HepG2 (cell line): Measurements from ENCODE around the gene CNTNAP1. TPM values are rescaled to one million over a fixed set of nuclear protein-coding genes. Genes with fewer than 3 reads are reported as not detected.

Experiments used
- GABPA ChIP-seq, 2 experiments: IDR thresholded peaks; 2 replicates each; pipeline ENCODE4 v1.6.1; 2011 to 2016; ENCODE audit warnings: low read depth in 2 of 2, low read length in 1 of 2, missing biosample characterization in 1 of 2, missing genetic modification characterization in 1 of 2
- GATAD2A ChIP-seq: IDR thresholded peaks from 2 replicates; pipeline ENCODE4 v1.6.1; 2016
- KLF13 ChIP-seq: sonication (generic); formaldehyde crosslinking; IDR thresholded peaks from 2 replicates; pipeline ENCODE4 v1.4.0; 2020; ENCODE audit warnings: mild to moderate bottlenecking, missing genetic modification reagents
- LCORL ChIP-seq, 2 experiments: fragments of 450-650 bp in 1 of 2; sonication (generic) in 1 of 2; formaldehyde crosslinking in 1 of 2; IDR thresholded peaks; 2 replicates each; pipeline versions ENCODE4 v1.5.0 to v1.6.1; 2017 to 2020; ENCODE audit warnings: antibody characterized with exemption in 1 of 2, missing genetic modification reagents in 1 of 2
- MED1 ChIP-seq: sonication (generic); formaldehyde crosslinking; IDR thresholded peaks from 2 replicates; pipeline ENCODE4 v1.4.0; 2020; ENCODE audit warnings: missing genetic modification reagents
- NBN ChIP-seq: fragments of 450-650 bp; conservative IDR thresholded peaks from 2 replicates; pipeline ENCODE4 v1.6.1; 2017
- ZEB1 ChIP-seq: IDR thresholded peaks from 2 replicates; pipeline ENCODE4 v1.6.1; 2012; ENCODE audit warnings: mild to moderate bottlenecking, low read depth, inconsistent platforms; ENCODE audit not compliant: insufficient replicate concordance
- ZNF256 ChIP-seq: sonication (generic); formaldehyde crosslinking; conservative IDR thresholded peaks from 2 replicates; pipeline ENCODE4 v1.4.0; 2020; ENCODE audit warnings: missing genetic modification reagents
- ZNF337 ChIP-seq: sonication (generic); formaldehyde crosslinking; IDR thresholded peaks from 2 replicates; pipeline ENCODE4 v1.5.1; 2020; ENCODE audit warnings: missing genetic modification reagents, low read depth, mild to moderate bottlenecking, borderline replicate concordance
- ZNF446 ChIP-seq: sonication (generic); formaldehyde crosslinking; IDR thresholded peaks from 2 replicates; pipeline ENCODE4 v1.5.0; 2020; ENCODE audit warnings: mild to moderate bottlenecking, missing genetic modification reagents
- ZNF703 ChIP-seq: sonication (generic); formaldehyde crosslinking; IDR thresholded peaks from 2 replicates; pipeline ENCODE4 v1.5.1; 2020; ENCODE audit warnings: missing genetic modification reagents, mild to moderate bottlenecking, moderate library complexity, borderline replicate concordance
- ZNF749 ChIP-seq: sonication (generic); formaldehyde crosslinking; IDR thresholded peaks from 2 replicates; pipeline ENCODE4 v1.8.0; 2022; ENCODE audit warnings: mild to moderate bottlenecking, missing genetic modification reagents, moderate library complexity, borderline replicate concordance
- ZSCAN12 ChIP-seq: sonication (generic); formaldehyde crosslinking; IDR thresholded peaks from 2 replicates; pipeline ENCODE4 v1.9.0; 2021; ENCODE audit warnings: mild to moderate bottlenecking, missing genetic modification reagents
- polyA plus RNA-seq, 8 experiments: library from polyadenylated mRNA; depleted of rRNA in 3 of 8; stranded (reverse) in 7 of 8; unstranded in 1 of 8; fragments of >200 nt; fragmentation: Illumina TruSeq in 4 of 8; extraction: Trizol in 4 of 8; gene quantifications; 2 replicates each; pipeline versions ENCODE4 v1.2.1 to v1.2.3, GENCODE V29; 2011 to 2016; ENCODE audit warnings: low read depth in 4 of 8, missing spikeins in 1 of 8, mixed read lengths in 1 of 8; ENCODE audit not compliant: insufficient read depth in 1 of 8
- total RNA-seq, 5 experiments: library from RNA; depleted of rRNA; stranded (reverse); fragments of >200 nt; fragmentation: Illumina TruSeq; extraction: Trizol; gene quantifications; 2 replicates each; pipeline ENCODE4 v1.2.3, GENCODE V29; 2016; ENCODE audit warnings: low read depth in 1 of 5
- TF ChIP-seq, protein P1 (sequence below): sonication (generic); formaldehyde crosslinking; conservative IDR thresholded peaks from 2 replicates; pipeline ENCODE4 v1.8.1; 2023; ENCODE audit warnings: missing genetic modification reagents
- TF ChIP-seq, protein P2 (sequence below): sonication (generic); formaldehyde crosslinking; IDR thresholded peaks from 2 replicates; pipeline ENCODE4 v1.8.0; 2022; ENCODE audit warnings: missing genetic modification reagents, low read depth, mild to moderate bottlenecking, borderline replicate concordance
- TF ChIP-seq, protein P3 (sequence below): IDR thresholded peaks from 2 replicates; pipeline ENCODE4 v1.6.1; 2016; ENCODE audit warnings: missing compliant biosample characterization, missing genetic modification reagents, borderline replicate concordance
- TF ChIP-seq, protein P4 (sequence below): sonication (generic); formaldehyde crosslinking; IDR thresholded peaks from 2 replicates; pipeline ENCODE4 v1.5.1; 2020; ENCODE audit warnings: mild to moderate bottlenecking, missing genetic modification reagents, borderline replicate concordance
- TF ChIP-seq, protein P5 (sequence below): sonication (generic); formaldehyde crosslinking; IDR thresholded peaks from 2 replicates; pipeline ENCODE4 v1.4.0; 2020; ENCODE audit warnings: mild to moderate bottlenecking, missing genetic modification reagents

CNTNAP1 gene
- total and polyA plus RNA-seq, 2 of the 13 experiments (the other 11 are each of a cell fraction or from before 2014, with no cell fraction given) = 4.5 to 7.7 TPM

DNA sequence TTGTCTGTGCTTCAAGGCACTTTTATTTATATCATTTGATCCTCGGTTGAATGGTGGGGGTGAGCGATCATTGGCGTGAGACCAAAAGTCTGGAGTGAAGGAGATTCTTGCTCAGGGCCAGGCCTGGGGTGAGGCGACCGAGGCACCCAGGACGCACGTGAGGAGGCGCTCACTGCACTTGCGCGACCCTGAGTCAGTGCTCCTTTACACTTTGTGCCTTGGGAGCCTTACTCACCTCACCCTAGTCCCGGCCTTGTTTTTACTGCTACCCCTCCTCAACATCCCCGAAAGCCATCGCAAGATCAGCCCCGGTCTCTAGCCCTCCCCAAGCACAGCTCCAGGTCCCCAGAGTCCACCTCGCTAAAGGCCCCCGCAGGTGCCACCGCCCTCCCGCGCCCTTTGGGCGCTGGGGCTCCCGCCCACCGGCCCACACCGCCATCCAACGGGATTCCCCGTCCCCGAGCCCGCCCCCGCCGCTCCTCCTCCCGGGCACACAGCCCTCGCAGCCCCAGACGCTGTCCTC lies 62.0 kb downstream of the CNTNAP1 start (continued):
- TF ChIP-seq, protein P1, sequence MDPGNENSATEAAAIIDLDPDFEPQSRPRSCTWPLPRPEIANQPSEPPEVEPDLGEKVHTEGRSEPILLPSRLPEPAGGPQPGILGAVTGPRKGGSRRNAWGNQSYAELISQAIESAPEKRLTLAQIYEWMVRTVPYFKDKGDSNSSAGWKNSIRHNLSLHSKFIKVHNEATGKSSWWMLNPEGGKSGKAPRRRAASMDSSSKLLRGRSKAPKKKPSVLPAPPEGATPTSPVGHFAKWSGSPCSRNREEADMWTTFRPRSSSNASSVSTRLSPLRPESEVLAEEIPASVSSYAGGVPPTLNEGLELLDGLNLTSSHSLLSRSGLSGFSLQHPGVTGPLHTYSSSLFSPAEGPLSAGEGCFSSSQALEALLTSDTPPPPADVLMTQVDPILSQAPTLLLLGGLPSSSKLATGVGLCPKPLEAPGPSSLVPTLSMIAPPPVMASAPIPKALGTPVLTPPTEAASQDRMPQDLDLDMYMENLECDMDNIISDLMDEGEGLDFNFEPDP (CRISPR knock-in tag) = peak; percentile 99
- TF ChIP-seq LCORL (IDR thresholded peaks at IDR 0.05) (no peak), LCORL (CRISPR knock-in tag; IDR thresholded peaks at IDR 0.05) (peak; percentile 78), ZEB1 (peak; percentile 14), ZNF446 (CRISPR knock-in tag) (peak; percentile 72; the same call in 1 of the 2 replicates), NBN (no peak), ZNF749 (CRISPR knock-in tag) (peak; percentile 83; the same call in 1 of the 2 replicates), GATAD2A (CRISPR knock-in tag) (peak; percentile 44; the same call in 1 of the 2 replicates), ZNF337 (CRISPR knock-in tag) (0 out of 2 replicates have a peak, but pooled peaks have one; percentile 11), MED1 (CRISPR knock-in tag) (peak; percentile 19; the same call in 1 of the 2 replicates), ZNF256 (CRISPR knock-in tag) (peak; percentile 95), KLF13 (0 out of 2 replicates have a peak, but pooled peaks have one; percentile 6), ZNF703 (CRISPR knock-in tag) (no peak), ZSCAN12 (CRISPR knock-in tag) (peak; percentile 78; the same call in 1 of the 2 replicates), GABPA (IDR thresholded peaks at IDR 0.05; ENCODE audit: low read depth, low read length) (no peak), GABPA (CRISPR knock-in tag; IDR thresholded peaks at IDR 0.05; ENCODE audit: low read depth) (peak; percentile 39)
- TF ChIP-seq, protein P2, sequence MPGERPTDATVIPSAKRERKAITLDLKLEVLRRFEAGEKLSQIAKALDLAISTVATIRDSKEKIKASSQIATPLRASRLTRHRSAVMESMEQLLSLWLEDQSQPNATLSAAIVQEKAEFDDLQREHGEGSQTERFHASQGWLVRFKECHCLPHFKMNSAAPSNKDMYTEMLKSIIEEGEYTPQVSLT (CRISPR knock-in tag) = no peak; the same call in 1 of the 2 replicates
- TF ChIP-seq, protein P3, sequence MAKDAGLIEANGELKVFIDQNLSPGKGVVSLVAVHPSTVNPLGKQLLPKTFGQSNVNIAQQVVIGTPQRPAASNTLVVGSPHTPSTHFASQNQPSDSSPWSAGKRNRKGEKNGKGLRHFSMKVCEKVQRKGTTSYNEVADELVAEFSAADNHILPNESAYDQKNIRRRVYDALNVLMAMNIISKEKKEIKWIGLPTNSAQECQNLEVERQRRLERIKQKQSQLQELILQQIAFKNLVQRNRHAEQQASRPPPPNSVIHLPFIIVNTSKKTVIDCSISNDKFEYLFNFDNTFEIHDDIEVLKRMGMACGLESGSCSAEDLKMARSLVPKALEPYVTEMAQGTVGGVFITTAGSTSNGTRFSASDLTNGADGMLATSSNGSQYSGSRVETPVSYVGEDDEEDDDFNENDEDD (CRISPR knock-in tag) = peak; percentile 18; the same call in 1 of the 2 replicates
- TF ChIP-seq, protein P4, sequence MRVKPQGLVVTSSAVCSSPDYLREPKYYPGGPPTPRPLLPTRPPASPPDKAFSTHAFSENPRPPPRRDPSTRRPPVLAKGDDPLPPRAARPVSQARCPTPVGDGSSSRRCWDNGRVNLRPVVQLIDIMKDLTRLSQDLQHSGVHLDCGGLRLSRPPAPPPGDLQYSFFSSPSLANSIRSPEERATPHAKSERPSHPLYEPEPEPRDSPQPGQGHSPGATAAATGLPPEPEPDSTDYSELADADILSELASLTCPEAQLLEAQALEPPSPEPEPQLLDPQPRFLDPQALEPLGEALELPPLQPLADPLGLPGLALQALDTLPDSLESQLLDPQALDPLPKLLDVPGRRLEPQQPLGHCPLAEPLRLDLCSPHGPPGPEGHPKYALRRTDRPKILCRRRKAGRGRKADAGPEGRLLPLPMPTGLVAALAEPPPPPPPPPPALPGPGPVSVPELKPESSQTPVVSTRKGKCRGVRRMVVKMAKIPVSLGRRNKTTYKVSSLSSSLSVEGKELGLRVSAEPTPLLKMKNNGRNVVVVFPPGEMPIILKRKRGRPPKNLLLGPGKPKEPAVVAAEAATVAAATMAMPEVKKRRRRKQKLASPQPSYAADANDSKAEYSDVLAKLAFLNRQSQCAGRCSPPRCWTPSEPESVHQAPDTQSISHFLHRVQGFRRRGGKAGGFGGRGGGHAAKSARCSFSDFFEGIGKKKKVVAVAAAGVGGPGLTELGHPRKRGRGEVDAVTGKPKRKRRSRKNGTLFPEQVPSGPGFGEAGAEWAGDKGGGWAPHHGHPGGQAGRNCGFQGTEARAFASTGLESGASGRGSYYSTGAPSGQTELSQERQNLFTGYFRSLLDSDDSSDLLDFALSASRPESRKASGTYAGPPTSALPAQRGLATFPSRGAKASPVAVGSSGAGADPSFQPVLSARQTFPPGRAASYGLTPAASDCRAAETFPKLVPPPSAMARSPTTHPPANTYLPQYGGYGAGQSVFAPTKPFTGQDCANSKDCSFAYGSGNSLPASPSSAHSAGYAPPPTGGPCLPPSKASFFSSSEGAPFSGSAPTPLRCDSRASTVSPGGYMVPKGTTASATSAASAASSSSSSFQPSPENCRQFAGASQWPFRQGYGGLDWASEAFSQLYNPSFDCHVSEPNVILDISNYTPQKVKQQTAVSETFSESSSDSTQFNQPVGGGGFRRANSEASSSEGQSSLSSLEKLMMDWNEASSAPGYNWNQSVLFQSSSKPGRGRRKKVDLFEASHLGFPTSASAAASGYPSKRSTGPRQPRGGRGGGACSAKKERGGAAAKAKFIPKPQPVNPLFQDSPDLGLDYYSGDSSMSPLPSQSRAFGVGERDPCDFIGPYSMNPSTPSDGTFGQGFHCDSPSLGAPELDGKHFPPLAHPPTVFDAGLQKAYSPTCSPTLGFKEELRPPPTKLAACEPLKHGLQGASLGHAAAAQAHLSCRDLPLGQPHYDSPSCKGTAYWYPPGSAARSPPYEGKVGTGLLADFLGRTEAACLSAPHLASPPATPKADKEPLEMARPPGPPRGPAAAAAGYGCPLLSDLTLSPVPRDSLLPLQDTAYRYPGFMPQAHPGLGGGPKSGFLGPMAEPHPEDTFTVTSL = 0 out of 2 replicates have a peak, but pooled peaks have one; percentile 10
- TF ChIP-seq, protein P5, sequence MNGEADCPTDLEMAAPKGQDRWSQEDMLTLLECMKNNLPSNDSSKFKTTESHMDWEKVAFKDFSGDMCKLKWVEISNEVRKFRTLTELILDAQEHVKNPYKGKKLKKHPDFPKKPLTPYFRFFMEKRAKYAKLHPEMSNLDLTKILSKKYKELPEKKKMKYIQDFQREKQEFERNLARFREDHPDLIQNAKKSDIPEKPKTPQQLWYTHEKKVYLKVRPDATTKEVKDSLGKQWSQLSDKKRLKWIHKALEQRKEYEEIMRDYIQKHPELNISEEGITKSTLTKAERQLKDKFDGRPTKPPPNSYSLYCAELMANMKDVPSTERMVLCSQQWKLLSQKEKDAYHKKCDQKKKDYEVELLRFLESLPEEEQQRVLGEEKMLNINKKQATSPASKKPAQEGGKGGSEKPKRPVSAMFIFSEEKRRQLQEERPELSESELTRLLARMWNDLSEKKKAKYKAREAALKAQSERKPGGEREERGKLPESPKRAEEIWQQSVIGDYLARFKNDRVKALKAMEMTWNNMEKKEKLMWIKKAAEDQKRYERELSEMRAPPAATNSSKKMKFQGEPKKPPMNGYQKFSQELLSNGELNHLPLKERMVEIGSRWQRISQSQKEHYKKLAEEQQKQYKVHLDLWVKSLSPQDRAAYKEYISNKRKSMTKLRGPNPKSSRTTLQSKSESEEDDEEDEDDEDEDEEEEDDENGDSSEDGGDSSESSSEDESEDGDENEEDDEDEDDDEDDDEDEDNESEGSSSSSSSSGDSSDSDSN (CRISPR knock-in tag) = peak; percentile 22; the same call in 1 of the 2 replicates
